Spleen (tissue), 7 donors: Measurements from ENCODE around the gene CCNL1.
"Not testable (repeated sequence)": the region's sequence is repeated elsewhere in the genome, so short reads cannot be mapped to it uniquely, and the experiment has no call there.

Source experiments
- CTCF ChIP-seq, 11 experiments: fragments of 200-600 bp in 7 of 11; fragments of 450-650 bp in 4 of 11; sonication (generic) in 4 of 11; IDR thresholded peaks in 8 of 11; conservative IDR thresholded peaks in 3 of 11; 1 replicate in 7 of 11; 2 replicates in 4 of 11; pipeline versions ENCODE4 v1.4.0 to v1.8.0; 2016 to 2021; ENCODE audit warnings: antibody characterized with exemption in 11 of 11, inconsistent platforms in 4 of 11, mild to moderate bottlenecking in 1 of 11
- POLR2A ChIP-seq, 3 donors: fragments of 450-650 bp; IDR thresholded peaks; one replicate each; pipeline ENCODE4 v1.5.1; 2017; ENCODE audit warnings: antibody characterized with exemption in 3 of 3, mild to moderate bottlenecking in 1 of 3
- POLR2AphosphoS5 ChIP-seq, 3 donors: sonication (generic); formaldehyde crosslinking; IDR thresholded peaks; one replicate each; pipeline ENCODE4 v1.5.1; 2017; ENCODE audit warnings: antibody characterized with exemption in 3 of 3
- donor health status: DM: no; HTN: no; CAD: no; lungs with moderate emphysema.
- donor health status: DM: no; HTN: no; CAD: no.
- donor health status: DM: no; HTN: no; CAD: no.

DNA sequence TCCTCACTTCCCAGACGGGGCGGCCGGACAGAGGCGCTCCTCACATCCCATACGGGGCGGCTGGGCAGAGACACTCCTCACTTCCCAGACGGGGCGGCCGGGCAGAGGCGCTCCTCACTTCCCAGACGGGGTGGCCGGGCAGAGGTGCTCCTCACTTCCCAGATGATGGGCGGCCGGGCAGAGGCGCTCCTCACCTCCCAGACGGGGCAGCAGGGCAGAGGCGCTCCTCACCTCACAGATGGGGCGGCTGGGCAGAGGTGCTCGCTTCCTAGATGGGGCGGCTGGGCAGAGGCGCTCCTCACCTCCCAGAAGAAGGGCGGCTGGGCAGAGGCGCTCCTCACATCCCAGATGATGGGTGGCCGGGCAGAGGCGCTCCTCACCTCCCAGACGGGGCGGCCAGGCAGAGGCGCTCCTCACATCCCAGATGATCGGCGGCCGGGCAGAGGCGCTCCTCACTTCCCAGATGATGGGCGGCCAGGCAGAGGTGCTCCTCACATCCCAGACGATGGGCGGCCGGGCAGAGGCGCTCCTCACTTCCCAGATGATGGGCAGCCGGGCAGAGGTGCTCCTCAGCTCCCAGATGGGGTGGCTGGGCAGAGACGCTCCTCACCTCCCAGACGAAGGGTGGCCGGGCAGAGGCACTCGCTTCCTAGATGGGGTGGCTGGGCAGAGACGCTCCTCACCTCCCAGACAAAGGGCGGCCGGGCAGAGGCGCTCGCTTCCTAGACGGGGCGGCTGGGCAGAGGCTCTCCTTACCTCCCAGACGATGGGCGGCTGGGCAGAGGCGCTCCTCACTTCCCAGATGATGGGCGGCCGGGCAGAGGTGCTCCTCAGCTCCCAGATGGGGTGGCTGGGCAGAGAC is 18.8 kb upstream of the CCNL1 start:
- not testable (repeated sequence) for TF ChIP-seq CTCF (IDR thresholded peaks at IDR 0.05 in 8 of 11, conservative IDR thresholded peaks at IDR 0.05 in 3 of 11); POLR2A (IDR thresholded peaks at IDR 0.05); POLR2AphosphoS5 (IDR thresholded peaks at IDR 0.05)
